Amniotic stem cell (primary cell): ENCODE data around the gene MLST8.

Source experiments
- DNase-seq: peaks from one replicate; lab custom pipeline; 2025; lab: John Stamatoyannopoulos, UW

Gene MLST8

DNA sequence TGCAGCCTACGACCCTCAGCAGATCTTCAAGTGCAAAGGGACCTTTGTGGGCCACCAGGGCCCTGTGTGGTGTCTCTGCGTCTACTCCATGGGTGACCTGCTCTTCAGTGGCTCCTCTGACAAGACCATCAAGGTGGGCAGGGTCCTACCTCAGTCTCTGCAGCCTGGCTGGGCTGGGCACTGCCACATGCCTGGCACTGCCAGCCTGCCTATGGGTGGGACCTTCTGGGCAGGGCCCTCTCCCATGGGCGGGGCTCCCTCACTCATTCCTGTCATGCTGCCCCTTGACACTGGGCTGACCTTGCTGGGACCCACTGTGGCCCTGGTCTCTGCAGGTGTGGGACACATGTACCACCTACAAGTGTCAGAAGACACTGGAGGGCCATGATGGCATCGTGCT is 31.3 kb upstream of the MLST8 start:
- no peak for DNase-seq

- DNase-seq = no peak
Measured at GRCh38 chr16:2174396-2175131, 30.7 kb upstream of the MLST8 start.

- no peak for DNase-seq
Measured at GRCh38 chr16:2175454-2175853, 29.8 kb upstream of the MLST8 start.

GRCh38 chr16:2176047-2176446 is 29.2 kb upstream of the MLST8 start:
- no peak for DNase-seq

GRCh38 chr16:2177101-2177500 is 28.2 kb upstream of the MLST8 start:
- DNase-seq = no peak

DNA sequence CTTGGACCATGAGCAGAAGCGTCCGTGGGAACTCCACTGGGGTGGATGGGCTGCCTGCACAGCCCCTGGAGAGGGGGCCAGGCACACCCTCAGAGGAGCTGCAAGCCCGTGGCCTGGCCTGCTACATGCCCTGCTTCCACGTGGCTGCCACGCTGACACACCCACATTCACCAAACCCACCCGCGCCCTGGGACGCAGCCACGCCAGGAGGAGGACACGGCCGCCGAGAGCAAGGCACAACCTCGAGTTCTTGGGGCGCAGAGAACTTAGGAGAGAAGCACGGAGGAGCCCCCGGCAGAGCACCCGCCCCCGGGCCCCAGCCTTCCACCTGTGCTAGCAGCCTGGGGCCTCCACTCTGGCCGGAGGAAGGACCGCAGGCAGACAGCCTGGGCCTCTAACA is 27.7 kb upstream of the MLST8 start:
- no peak for DNase-seq

DNA sequence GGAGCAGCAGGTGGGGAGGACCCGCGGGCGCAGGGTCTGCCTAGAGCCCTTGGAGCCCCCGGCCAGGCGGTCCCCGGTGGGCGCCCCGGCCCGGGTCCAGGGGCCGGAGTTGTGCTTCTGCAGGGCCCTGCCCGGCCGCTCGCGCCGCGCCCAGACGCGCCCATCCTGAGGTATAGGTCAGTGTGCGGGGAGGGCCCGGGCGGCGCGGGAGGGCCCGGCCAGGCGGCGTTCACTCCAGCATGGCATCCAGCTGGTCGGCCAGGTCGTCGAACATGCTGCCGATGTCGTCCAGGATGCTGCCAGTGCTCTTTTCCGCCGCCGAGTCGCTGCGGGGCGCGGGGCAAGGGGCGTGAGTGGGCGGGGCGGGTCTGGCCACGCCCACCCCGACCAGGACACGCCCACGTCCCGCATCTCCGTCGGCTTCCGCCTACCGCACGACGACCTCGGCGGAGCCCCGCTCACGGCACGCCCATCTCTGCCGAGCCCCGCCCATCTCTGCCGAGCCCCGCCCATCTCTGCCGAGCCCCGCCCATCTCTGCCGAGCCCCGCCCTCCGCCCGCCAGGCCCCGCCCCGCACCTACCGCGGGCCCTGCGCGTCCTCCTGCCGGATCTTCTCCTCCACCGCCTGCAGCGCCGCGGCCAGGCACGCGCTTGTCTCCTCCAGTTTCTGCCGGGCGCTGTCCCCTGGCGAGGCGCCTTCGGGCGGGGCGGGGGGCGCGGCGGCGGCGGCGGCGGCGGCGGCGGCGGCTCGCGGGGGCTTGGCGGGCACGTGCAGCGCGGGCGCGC is 26.7 kb upstream of the MLST8 start:
- DNase-seq = no peak

DNA sequence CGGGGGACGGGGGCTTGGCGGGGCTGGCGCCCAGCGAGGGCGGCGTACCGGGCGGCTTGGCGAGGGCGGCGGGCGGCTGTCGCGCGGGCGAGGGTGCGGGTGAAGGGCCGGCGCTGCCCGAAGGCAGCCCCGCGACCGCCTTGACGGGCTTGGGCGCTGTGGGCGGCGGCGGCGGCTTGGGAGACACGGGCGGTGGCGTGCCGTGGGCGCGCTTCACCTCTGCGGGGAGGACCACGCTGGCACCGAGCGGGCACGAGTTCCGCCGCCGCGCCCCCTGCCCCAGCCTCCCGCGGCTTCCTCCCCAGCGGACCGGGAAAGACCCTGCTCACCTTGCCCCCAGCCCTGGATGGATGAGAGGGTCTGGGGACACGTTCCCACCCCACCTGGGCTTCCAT is 26.1 kb upstream of the MLST8 start:
- no peak for DNase-seq

- no peak for DNase-seq
Measured at GRCh38 chr16:2179576-2179975, 25.7 kb upstream of the MLST8 start.

DNA sequence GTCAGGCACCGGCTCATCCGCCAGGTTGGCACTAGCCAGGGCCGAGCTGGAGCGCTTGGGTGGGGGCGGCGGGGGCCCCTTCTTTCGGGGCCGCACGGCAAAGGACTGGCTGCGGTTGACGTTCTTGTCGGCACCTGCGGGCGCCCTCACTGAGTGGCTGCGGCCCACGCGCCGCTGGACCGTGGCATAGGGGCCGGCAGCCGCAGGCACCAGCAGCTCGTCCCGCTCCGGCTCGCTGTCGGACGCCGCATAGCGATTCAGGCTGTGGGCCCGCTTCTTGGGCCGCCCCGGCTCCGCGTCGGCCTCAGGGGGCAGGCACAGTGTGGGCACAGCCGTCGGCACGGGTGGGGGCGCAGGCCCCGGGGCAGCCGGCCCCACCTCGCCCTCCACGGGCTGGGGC is 24.8 kb upstream of the MLST8 start:
- DNase-seq = no peak

DNA sequence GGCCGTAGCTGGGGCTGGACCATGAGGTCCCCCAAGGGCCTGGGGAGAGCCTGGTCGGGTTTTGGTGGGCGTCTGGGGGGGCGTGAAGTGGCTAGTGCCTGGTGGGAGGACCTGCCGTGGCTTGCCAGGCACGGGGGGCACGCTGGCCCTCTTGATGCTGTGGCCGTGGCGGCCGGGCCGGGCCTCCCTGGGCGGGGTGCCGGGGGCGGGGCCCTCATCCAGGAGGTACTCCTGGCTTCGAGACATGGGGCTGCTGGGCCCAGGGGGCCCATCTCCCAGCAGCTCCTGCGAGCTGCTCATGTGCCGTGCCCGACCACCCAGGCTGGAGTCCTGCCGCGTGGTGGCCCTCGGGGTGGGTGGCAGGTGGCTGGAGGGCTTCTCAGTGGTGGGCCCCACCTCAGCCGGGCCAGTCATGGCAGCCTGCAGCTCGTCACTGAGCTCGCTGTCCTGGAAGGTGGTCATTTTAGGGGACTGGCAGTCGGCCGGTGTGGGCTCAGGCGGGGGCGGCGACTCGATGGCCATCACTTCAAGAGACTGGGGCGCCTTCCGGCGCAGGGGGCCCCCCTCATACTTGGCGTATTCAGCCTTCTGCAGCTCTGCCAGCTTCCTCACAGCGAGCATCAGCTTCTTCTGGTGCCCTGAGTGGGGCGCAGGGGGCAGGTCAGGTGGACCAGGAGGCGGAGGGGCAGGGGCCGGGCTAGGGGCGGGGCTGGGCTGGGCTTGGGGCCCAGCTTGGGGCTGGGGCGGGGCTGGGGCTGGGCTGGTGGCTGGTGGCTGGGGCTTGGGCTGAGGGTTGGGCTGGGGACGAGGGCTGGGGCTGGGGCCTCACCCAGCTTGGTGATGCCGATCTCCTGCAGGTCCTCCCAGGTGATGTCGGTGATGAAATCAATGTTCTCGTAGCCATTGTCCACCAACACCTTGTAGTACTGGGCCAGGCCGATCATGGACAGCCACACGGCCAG is 24.0 kb upstream of the MLST8 start:
- DNase-seq = no peak

DNA sequence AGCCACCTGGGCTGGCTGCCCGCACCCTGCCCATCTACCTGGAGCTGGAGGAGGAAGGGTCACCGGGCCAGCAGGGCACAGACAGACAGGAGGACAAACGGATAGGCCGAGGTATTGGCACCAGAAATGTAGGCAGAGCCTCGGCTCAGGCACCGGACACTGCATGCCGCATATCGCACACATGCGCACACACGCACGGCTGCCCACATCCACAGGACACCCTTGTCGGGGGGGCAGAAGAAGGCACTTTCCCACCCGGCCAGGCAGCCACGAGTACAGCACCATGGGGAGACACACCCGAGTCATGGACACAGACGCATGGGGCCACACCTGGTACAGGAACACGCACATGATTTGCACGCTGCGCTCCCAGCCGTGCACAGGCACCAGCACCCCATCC is 23.3 kb upstream of the MLST8 start:
- no peak for DNase-seq

- DNase-seq = no peak
Measured at GRCh38 chr16:2183671-2184070, 21.6 kb upstream of the MLST8 start.

DNA sequence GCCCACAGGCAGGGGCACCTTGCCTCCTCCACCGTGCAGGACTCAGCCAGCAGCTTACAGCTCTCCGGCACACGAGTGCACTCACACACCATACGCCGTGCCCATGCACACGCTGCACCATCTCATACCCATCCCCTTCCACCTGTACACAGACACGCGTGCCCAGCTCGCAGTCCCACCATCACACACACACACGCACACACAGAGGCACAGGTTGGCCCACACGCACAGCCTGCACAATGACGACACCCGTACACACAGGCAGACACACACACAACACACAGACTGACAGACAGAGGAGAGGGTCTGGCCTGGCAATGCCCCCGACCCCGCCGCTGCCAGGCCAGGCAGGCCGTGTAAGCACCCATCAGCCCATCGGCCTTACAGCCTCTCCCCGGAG is 20.9 kb upstream of the MLST8 start:
- DNase-seq = no peak

GRCh38 chr16:2184962-2185361 is 20.3 kb upstream of the MLST8 start:
- DNase-seq = no peak

DNA sequence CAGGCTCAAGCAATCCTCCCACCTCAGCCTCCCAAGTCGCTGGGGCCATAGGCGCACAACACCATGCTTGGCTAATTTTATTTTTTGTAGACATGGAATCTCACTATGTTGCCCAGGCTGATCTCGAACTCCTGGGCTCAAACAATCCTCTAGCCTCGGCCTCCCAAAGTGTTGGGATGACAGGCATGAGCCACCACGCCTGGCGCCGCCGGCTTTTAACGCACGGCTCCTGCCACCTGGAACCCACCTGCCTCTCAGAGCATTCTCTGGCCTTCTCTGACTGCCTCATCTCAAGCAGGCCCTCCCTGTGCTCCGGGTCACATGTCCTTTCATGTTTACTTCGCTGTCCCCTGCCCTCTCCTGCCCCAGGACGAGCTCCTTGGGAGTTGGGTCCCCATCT is 19.2 kb upstream of the MLST8 start:
- no peak for DNase-seq

- no peak for DNase-seq
Measured at GRCh38 chr16:2186505-2186904, 18.7 kb upstream of the MLST8 start.

DNA sequence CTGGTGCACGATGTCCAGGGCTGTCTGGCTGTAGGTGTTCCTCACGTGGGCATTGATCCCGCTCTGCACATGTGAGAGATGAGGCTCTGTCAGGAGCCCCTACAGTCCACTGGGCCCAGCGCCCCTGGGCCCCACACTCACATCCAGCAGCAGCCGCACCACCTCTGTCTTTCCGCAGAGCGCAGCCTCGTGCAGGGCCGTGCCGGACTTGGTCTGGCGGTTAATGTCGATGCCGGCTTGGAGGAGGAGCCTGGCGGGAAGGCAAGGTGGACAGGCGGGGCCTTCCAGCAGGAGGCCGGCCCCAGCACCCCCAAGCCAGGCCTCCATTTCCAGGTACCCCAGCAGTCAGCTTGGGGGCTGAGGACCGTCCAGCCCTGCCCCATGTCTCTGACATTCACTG is 18.0 kb upstream of the MLST8 start:
- DNase-seq = no peak

- DNase-seq = no peak
Measured at GRCh38 chr16:2188395-2188794, 16.9 kb upstream of the MLST8 start.

- DNase-seq = no peak
Measured at GRCh38 chr16:2189252-2189893, 15.9 kb upstream of the MLST8 start.

GRCh38 chr16:2190002-2190658 is 15.1 kb upstream of the MLST8 start:
- no peak for DNase-seq
